Raji (cell line): ENCODE measurements around the gene CENPO.

Experiments used
- POLR2A ChIP-seq: IDR thresholded peaks from 2 replicates; pipeline ENCODE4 v1.6.1; 2011; ENCODE audit warnings: low read depth, low read length, control low read depth; ENCODE audit not compliant: insufficient read depth

Gene CENPO

DNA sequence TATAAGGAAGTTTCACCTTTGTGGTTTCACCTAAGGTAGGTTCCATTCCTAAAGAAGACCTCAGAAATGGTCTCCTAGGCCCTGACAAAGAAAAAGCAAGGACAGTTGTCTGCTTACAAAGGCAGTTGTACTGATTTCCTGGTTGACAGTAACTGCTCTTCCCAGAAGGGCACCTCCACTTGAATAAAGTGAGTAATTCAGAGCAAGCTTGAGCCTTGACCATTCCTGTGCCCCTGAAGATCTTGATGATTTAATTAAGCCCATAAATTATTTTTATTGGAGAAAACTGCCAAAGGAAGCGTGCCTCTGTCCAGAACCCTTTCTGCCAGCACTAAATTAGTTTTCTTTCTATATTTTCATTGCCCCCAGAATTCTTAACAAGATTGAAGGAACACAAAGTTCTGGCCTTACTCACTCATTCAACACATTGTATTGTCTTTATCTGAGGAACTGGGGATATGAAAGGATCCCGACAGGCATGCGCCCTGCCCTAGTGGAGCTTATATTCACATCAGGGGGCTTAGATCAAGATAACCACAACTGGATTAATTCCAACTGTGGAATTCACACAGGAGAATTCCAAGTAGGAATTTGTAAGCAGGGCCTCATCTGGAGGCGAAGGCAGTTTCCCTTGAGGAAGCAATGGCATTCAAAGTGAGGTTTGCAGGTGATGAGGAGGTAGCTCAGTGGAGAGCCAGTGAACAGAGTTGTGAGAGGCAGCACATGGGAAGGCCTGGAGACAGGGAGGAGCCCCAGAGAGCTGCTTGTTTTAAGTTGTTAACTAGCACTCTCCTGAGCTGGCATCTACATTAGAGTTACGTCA is 21.2 kb upstream of the CENPO start:
- TF ChIP-seq POLR2A, result no peak

GRCh38 chr2:24774373-24774772 is 18.9 kb upstream of the CENPO start:
- TF ChIP-seq POLR2A, result no peak

DNA sequence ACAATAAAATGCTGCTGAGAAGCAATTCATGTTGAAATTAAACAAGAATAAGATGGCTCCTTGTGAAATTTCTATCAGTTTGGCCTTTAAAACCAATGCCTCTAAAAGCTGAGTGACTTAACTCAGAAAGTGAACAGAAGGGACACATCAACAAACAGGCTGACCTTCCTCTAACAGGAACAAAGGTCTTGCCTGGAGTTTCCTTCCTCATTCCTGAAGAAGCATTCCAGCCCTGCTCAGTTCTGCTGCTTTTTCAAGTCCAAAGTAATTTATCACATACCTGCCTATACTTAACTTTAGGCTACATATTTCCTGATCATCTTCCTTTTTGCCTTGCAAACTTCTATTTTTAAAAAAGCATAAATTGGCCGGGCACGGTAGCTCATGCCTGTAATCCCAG is 14.1 kb upstream of the CENPO start:
- no peak for TF ChIP-seq POLR2A

GRCh38 chr2:24783641-24784040 is 9.6 kb upstream of the CENPO start:
- TF ChIP-seq POLR2A, result no peak

GRCh38 chr2:24785671-24786321 is 7.4 kb upstream of the CENPO start:
- TF ChIP-seq POLR2A, result peak; percentile 40; the same call in 1 of the 2 replicates

DNA sequence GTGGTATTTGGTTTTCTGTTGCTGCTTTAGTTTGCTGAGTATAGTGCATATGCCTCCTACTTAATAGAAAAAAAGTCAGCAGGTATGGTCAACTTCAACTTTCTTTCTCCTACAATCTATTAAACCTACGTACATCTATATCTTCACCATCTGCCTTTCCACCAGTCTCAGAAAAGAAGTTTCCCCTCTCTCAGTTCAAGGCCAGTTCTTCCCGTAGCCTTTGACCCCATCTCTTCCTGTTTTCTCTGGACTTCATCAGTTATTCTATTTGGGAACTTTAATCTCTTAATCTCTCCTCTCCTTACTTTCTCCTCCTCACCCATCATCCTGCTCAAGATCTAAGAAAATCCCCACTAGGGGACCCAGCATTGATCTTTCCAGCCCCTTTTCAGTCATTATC is 5.7 kb upstream of the CENPO start:
- no peak for TF ChIP-seq POLR2A

- TF ChIP-seq POLR2A, result no peak
These were observed 4.4 kb upstream of the CENPO start for GRCh38 chr2:24788816-24789215.

DNA sequence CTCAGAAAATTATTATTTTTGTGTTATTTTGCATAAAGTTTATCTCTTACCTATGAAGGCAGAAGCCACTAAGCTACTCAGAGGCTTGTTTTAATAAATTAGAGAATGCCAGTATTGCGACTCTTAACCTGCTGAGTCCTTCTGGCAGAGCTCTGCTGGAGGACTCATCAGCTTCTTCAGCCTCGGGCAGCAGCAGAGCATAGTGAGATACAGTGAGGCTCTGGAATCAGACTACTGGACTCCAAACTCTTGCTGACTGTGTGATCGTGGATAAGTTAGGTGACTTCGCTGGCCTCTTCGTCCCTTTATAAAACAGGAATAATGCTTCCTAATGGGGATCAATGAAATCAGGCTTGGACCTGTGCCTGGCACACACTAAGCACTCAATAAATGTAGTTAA is 1.8 kb upstream of the CENPO start:
- no peak for TF ChIP-seq POLR2A

GRCh38 chr2:24792542-24792873 is 717 bp upstream of the CENPO start:
- TF ChIP-seq POLR2A, result no peak

- no peak for TF ChIP-seq POLR2A
These were observed 673 bp downstream of the CENPO start for GRCh38 chr2:24793761-24794435.

- TF ChIP-seq POLR2A, result no peak
These were observed 4.4 kb downstream of the CENPO start for GRCh38 chr2:24797644-24798043.

DNA sequence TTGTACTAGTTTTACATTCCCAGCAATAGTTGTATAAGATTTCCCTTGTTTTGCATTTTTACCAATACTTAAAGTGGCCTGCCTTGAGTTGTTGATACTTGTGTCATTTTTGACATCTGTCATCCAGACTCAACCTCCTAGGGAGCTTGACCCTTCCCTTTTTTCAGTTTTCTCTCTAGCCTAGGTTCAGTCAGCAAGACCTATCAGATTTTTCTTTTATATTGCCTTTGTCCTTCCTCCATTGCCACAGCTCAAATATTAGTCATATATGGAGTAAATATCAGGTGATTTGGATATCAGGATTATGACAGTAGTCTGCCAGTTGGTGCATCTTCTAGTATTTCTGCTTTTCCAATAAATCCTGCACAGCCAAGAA is 13.4 kb downstream of the CENPO start:
- no peak for TF ChIP-seq POLR2A

- no peak for TF ChIP-seq POLR2A
These were observed 16.2 kb downstream of the CENPO start for GRCh38 chr2:24809316-24810007.

DNA sequence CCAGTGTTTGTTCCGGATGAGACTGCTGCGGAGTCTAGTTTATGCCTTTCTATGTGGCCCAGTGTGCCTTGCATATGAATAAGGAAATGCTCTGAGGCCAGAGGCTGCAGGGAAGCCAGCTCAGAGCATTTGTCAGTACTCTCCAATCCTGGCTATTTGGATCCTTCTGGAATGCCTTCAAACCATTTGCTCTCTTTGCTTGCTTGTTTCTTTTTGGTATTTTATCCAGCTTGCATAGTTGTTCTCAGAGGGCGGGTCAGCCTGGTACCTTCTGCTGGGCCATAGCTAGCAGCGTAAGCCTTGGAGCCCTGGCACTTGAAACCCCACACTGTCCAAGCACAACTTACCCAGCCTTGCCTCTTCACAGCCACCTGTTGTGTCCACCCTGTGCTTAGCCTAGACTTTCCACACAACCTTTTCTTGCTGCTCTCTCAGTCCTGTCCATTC is 20.5 kb downstream of the CENPO start:
- TF ChIP-seq POLR2A, result no peak

GRCh38 chr2:24814516-24814915 is 21.3 kb downstream of the CENPO start:
- no peak for TF ChIP-seq POLR2A
